SH-SY5Y (cell line): ENCODE results near the gene ITPKC.

Source experiments
- GATA2 ChIP-seq: IDR thresholded peaks from 2 replicates; pipeline ENCODE4 v1.6.1; 2011; ENCODE audit warnings: mild to moderate bottlenecking, low read depth, low read length
- GATA3 ChIP-seq: IDR thresholded peaks from 2 replicates; pipeline ENCODE4 v1.6.1; 2011; ENCODE audit warnings: low read depth, mild to moderate bottlenecking, low read length, moderate library complexity

GRCh38 chr19:40745402-40745780 is 28.5 kb downstream of the ITPKC start:
- TF ChIP-seq GATA3, result no peak
- TF ChIP-seq GATA2, result no peak
